ENCODE results near the gene RELL1. TPM values are rescaled to one million over a fixed set of nuclear protein-coding genes. Genes with fewer than 3 reads are reported as not detected.

The RELL1 gene
- total RNA-seq, 5 donors from 2014 or later (not counting 1 experiment from before 2014, with no cell fraction given), result 21.6 to 30.1 (median 25.9) TPM

DNA sequence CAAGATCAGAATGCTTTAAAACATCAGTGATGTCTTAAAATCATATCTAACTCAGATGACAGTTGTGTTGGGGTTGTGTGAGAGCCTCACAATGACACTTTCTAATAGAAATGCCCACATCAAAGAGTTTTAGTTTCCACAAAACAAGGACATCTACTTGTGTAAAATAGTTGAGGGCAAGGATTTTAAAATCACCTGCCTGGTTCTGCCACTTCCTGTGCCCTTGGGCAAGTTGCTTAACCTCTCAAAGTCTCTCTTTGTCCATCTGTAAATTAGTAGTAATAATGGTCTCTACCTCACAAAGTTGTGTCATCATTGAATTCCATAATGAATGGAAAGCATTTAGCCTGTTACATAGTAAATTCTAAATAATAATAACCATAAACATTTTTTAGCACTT, 41.9 kb upstream of the RELL1 start:
- Mint-ChIP-seq H3K36me3 (no peaks in the 10 kb centered on the region), H3K27ac (no peak overlapping the region), H3K4me3 (no peak overlapping the region), H3K27me3 (no peaks in the 10 kb centered on the region), H3K4me1 (peaks cover 3 to 5% (median 4%) of the 10 kb centered on the region in 3 donors), H3K9me3 (peaks cover 0 to 4% (median 0%) of the 10 kb centered on the region in 3 donors)
- POLR2A ChIA-PET, result interaction anchor here in 1 of 2 donors (0.6 kb wide), 1 partner anchor 1413 kb away, joined by 3 read pairs; no protein-coding TSS in a partner anchor
- CTCF ChIA-PET, result no interaction called here
- DNase-seq, result no peak
- H3K27ac ChIP-seq (ENCODE audit: low read length), result no peak overlapping the region
- no peaks in the 10 kb centered on the region for H3K27me3 ChIP-seq (replicated peaks in 1 of 2; ENCODE audit: control insufficient read depth in 2 of 2, extremely low read depth in 1 of 2, insufficient read depth in 2 of 2, low read length in 1 of 2)
- H3K4me3 ChIP-seq (ENCODE audit: control insufficient read depth in 1 of 2, extremely low read depth in 1 of 2, low read length in 1 of 2), result no peak overlapping the region
- peaks cover 0 to under 1% of the 10 kb centered on the region in 2 experiments for H3K4me1 ChIP-seq (ENCODE audit: control insufficient read depth in 1 of 2, extremely low read depth in 1 of 2, insufficient read depth in 2 of 2, low read length in 2 of 2)
- H3K9me3 ChIP-seq, result no peaks in the 10 kb centered on the region
- H3K36me3 ChIP-seq (ENCODE audit: control insufficient read depth in 2 of 2, extremely low read depth in 1 of 2, insufficient read depth in 1 of 2, low read length in 1 of 2), result no peaks in the 10 kb centered on the region
- ATAC-seq (replicated peaks in 1 of 4), result no peak

DNA sequence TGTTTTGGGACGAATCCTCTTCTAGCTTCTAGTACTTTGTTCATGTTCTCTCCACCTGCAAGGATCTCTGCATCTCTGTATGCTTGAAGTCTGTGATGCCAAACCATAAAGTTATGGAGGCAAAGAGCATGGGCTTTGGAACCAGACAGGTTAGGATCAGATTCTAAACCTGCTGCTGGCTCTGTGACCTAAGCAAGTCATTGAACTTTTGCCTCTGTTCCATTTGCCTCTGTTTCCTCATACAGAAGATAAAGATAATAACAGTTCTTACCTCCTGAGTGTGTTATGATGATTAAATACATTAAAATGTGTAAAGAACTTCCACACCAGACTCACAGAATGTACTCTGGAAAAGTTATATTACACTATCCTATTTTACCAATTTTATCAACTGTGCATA, 41.5 kb upstream of the RELL1 start:
- H3K27me3 ChIP-seq (replicated peaks in 1 of 2; ENCODE audit: control insufficient read depth in 2 of 2, extremely low read depth in 1 of 2, insufficient read depth in 2 of 2, low read length in 1 of 2), result no peaks in the 10 kb centered on the region
- no peaks in the 10 kb centered on the region for H3K27me3 Mint-ChIP-seq
- no peak for ATAC-seq (replicated peaks in 1 of 4)
- no peak overlapping the region for H3K4me3 ChIP-seq (ENCODE audit: control insufficient read depth in 1 of 2, extremely low read depth in 1 of 2, low read length in 1 of 2)
- ChIA-PET POLR2A (no interaction called here), CTCF (no interaction called here)
- no peak for DNase-seq
- whole genome bisulfite sequencing (ENCODE audit: insufficient coverage), result 83% methylated on average over 1 of the region's 1 CpG
- no peaks in the 10 kb centered on the region for H3K9me3 ChIP-seq
- H3K4me1 ChIP-seq (ENCODE audit: control insufficient read depth in 1 of 2, extremely low read depth in 1 of 2, insufficient read depth in 2 of 2, low read length in 2 of 2), result peaks cover 0 to 5% of the 10 kb centered on the region in 2 experiments
- no peaks in the 10 kb centered on the region for H3K36me3 ChIP-seq (ENCODE audit: control insufficient read depth in 2 of 2, extremely low read depth in 1 of 2, insufficient read depth in 1 of 2, low read length in 1 of 2)
- H3K4me1 Mint-ChIP-seq, result peaks cover 7 to 9% (median 9%) of the 10 kb centered on the region in 3 donors
- H3K27ac Mint-ChIP-seq, result no peak overlapping the region
- peaks cover 0 to 5% (median 0%) of the 10 kb centered on the region in 3 donors for H3K9me3 Mint-ChIP-seq
- H3K27ac ChIP-seq (ENCODE audit: low read length), result no peak overlapping the region
- H3K36me3 Mint-ChIP-seq, result no peaks in the 10 kb centered on the region
- no peak overlapping the region for H3K4me3 Mint-ChIP-seq

DNA sequence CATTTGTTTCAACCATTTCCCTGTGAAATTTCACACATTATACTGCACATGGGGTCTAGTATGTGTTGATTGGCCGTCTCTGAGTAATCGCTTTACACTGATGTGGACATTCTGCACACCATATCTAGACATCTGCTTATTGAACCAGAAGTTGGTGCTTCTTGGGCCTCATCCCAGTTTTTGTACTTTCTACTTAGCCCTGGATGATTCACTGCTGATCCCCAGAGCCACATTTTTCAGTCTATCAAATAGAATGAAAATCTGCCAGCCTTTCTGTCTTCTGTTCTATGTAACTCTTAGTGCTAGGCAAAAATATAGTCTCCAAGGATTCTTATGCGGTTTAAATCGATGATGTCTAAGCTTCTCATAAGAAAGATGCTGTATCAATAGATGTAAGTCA, 40.5 kb upstream of the RELL1 start:
- Mint-ChIP-seq H3K27me3 (no peaks in the 10 kb centered on the region), H3K4me1 (peaks cover 17 to 19% (median 18%) of the 10 kb centered on the region in 3 donors), H3K27ac (no peak overlapping the region), H3K4me3 (no peak overlapping the region), H3K36me3 (no peaks in the 10 kb centered on the region), H3K9me3 (peaks cover 0 to 5% (median 0%) of the 10 kb centered on the region in 3 donors)
- ATAC-seq (replicated peaks in 1 of 4) (no peak), DNase-seq (no peak)
- 100% methylated on average over 2 of the region's 4 CpGs for WGBS (ENCODE audit: insufficient coverage)
- H3K27ac ChIP-seq (ENCODE audit: low read length), result no peak overlapping the region
- peaks cover 0 to 14% of the 10 kb centered on the region in 2 experiments for H3K4me1 ChIP-seq (ENCODE audit: control insufficient read depth in 1 of 2, extremely low read depth in 1 of 2, insufficient read depth in 2 of 2, low read length in 2 of 2)
- CTCF ChIA-PET, result no interaction called here
- POLR2A ChIA-PET, result no interaction called here
- no peaks in the 10 kb centered on the region for H3K27me3 ChIP-seq (replicated peaks in 1 of 2; ENCODE audit: control insufficient read depth in 2 of 2, extremely low read depth in 1 of 2, insufficient read depth in 2 of 2, low read length in 1 of 2)
- H3K36me3 ChIP-seq (ENCODE audit: control insufficient read depth in 2 of 2, extremely low read depth in 1 of 2, insufficient read depth in 1 of 2, low read length in 1 of 2), result no peaks in the 10 kb centered on the region
- H3K9me3 ChIP-seq, result no peaks in the 10 kb centered on the region
- H3K4me3 ChIP-seq (ENCODE audit: control insufficient read depth in 1 of 2, extremely low read depth in 1 of 2, low read length in 1 of 2), result no peak overlapping the region

DNA sequence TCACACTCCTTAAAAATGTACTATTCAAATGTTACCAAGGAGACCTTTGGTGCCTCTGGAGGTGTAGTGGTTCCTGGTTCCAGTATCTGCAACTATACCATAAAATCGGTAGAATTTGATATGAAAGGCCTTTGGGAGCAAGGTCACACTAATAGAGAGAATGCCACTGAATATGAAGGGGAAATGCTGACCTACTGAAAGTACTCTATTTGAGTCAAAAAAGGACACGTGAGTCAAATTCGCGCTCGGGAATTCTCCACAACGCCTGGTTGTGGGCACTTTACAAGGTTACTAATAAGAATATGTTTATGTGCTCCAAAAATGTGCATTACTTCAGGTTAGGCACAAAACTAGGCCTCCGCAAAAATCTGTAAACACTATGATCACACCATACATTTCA, 39.5 kb upstream of the RELL1 start:
- WGBS (ENCODE audit: insufficient coverage), result 60% methylated on average over 1 of the region's 7 CpGs
- Histone ChIP-seq H3K4me3 (ENCODE audit: control insufficient read depth in 1 of 2, extremely low read depth in 1 of 2, low read length in 1 of 2) (no peak overlapping the region), H3K27ac (ENCODE audit: low read length) (no peak overlapping the region), H3K4me1 (ENCODE audit: control insufficient read depth in 1 of 2, extremely low read depth in 1 of 2, insufficient read depth in 2 of 2, low read length in 2 of 2) (peaks cover 0 to 14% of the 10 kb centered on the region in 2 experiments), H3K9me3 (no peaks in the 10 kb centered on the region), H3K36me3 (ENCODE audit: control insufficient read depth in 2 of 2, extremely low read depth in 1 of 2, insufficient read depth in 1 of 2, low read length in 1 of 2) (no peaks in the 10 kb centered on the region), H3K27me3 (replicated peaks in 1 of 2; ENCODE audit: control insufficient read depth in 2 of 2, extremely low read depth in 1 of 2, insufficient read depth in 2 of 2, low read length in 1 of 2) (no peaks in the 10 kb centered on the region)
- DNase-seq (no peak), ATAC-seq (replicated peaks in 1 of 4) (no peak)
- peaks cover 17 to 20% (median 18%) of the 10 kb centered on the region in 3 donors for H3K4me1 Mint-ChIP-seq
- peaks cover 0 to 5% (median 0%) of the 10 kb centered on the region in 3 donors for H3K9me3 Mint-ChIP-seq
- H3K4me3 Mint-ChIP-seq, result no peak overlapping the region
- no peaks in the 10 kb centered on the region for H3K27me3 Mint-ChIP-seq
- no peaks in the 10 kb centered on the region for H3K36me3 Mint-ChIP-seq
- POLR2A ChIA-PET, result no interaction called here
- H3K27ac Mint-ChIP-seq, result no peak overlapping the region
- CTCF ChIA-PET, result no interaction called here

DNA sequence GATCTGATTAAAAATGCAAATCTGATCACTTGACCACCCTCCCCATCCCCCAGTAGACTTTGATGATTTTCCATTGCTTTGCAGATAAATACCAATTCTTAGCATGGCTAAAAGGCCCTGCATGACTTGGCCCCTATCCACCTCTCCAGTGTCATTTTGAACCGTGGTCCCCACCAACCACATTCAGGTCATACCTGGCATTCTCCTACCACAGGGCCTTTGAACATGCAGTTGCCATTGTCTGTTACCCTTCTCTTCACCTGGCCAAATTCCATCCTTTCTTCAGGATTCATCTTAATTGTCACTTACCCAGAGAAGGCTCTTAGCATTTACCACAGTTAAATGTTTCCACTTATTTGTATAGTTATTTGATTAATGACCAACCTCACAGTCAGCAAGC, 36.9 kb upstream of the RELL1 start:
- no peak overlapping the region for H3K4me3 ChIP-seq (ENCODE audit: control insufficient read depth in 1 of 2, extremely low read depth in 1 of 2, low read length in 1 of 2)
- peaks cover 0 to 5% (median 0%) of the 10 kb centered on the region in 3 donors for H3K9me3 Mint-ChIP-seq
- no peaks in the 10 kb centered on the region for H3K36me3 Mint-ChIP-seq
- H3K27ac Mint-ChIP-seq, result no peak overlapping the region
- H3K27me3 ChIP-seq (replicated peaks in 1 of 2; ENCODE audit: control insufficient read depth in 2 of 2, extremely low read depth in 1 of 2, insufficient read depth in 2 of 2, low read length in 1 of 2), result no peaks in the 10 kb centered on the region
- CTCF ChIA-PET, result no interaction called here
- no peaks in the 10 kb centered on the region for H3K9me3 ChIP-seq
- H3K36me3 ChIP-seq (ENCODE audit: control insufficient read depth in 2 of 2, extremely low read depth in 1 of 2, insufficient read depth in 1 of 2, low read length in 1 of 2), result no peaks in the 10 kb centered on the region
- no peak overlapping the region for H3K4me3 Mint-ChIP-seq
- no peak overlapping the region for H3K27ac ChIP-seq (ENCODE audit: low read length)
- POLR2A ChIA-PET, result no interaction called here
- peaks cover 17 to 20% (median 18%) of the 10 kb centered on the region in 3 donors for H3K4me1 Mint-ChIP-seq
- DNase-seq, result no peak
- ATAC-seq (replicated peaks in 1 of 4), result no peak
- WGBS (ENCODE audit: insufficient coverage), result 89% methylated on average over 1 of the region's 1 CpG
- H3K4me1 ChIP-seq (ENCODE audit: control insufficient read depth in 1 of 2, extremely low read depth in 1 of 2, insufficient read depth in 2 of 2, low read length in 2 of 2), result peaks cover 0 to 14% of the 10 kb centered on the region in 2 experiments
- peaks cover 0 to 2% of the 10 kb centered on the region in 2 donors for H3K27me3 Mint-ChIP-seq

DNA sequence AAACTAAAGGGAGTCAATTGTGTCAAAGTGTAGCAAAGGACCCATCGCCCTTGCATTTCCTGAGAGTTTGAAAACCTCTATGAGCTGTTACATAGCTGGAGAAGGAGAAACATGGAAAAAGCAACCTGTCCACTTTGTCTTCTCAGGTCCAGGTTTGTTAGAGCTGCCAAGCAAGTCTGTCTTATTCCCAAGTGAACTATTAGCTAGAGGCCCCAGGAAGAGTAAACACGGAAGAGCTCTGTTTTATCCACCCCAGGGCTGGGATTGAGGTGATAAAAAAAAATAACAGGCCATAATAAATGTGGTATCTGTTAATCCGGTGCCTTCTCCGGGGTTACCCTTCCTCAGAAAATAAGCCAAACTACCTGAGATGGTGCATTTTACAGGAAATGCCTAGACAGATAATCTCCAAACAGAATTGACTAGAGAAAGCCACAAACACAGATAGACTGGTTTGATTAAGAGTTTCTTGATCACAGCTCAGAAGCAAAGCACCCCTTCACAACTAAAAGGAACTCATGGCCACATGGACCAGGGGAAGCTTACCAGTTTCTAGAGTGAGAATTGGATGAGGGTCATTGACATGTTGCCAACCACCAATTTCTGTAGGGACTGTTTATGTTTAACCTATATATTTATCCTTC, 35.9 kb upstream of the RELL1 start:
- Mint-ChIP-seq H3K27me3 (peaks cover 0 to 2% of the 10 kb centered on the region in 2 donors), H3K36me3 (no peaks in the 10 kb centered on the region), H3K27ac (peak overlapping the region; percentile 53 to 73), H3K4me3 (no peak overlapping the region), H3K4me1 (peaks cover 15 to 20% (median 15%) of the 10 kb centered on the region in 3 donors), H3K9me3 (peaks cover 0 to 5% (median 0%) of the 10 kb centered on the region in 3 donors)
- ChIA-PET POLR2A (no interaction called here), CTCF (no interaction called here)
- DNase-seq (peak in 1 of 35 experiments; percentile 4), ATAC-seq (replicated peaks in 1 of 4) (peak; percentile 40 to 60 (median 58))
- Histone ChIP-seq H3K4me1 (ENCODE audit: control insufficient read depth in 1 of 2, extremely low read depth in 1 of 2, insufficient read depth in 2 of 2, low read length in 2 of 2) (peaks cover 0 to 14% of the 10 kb centered on the region in 2 experiments), H3K4me3 (ENCODE audit: control insufficient read depth in 1 of 2, extremely low read depth in 1 of 2, low read length in 1 of 2) (no peak overlapping the region), H3K27me3 (replicated peaks in 1 of 2; ENCODE audit: control insufficient read depth in 2 of 2, extremely low read depth in 1 of 2, insufficient read depth in 2 of 2, low read length in 1 of 2) (no peaks in the 10 kb centered on the region), H3K27ac (ENCODE audit: low read length) (no peak overlapping the region), H3K36me3 (ENCODE audit: control insufficient read depth in 2 of 2, extremely low read depth in 1 of 2, insufficient read depth in 1 of 2, low read length in 1 of 2) (no peaks in the 10 kb centered on the region), H3K9me3 (no peaks in the 10 kb centered on the region)
- WGBS (ENCODE audit: insufficient coverage), result 100% methylated on average over 1 of the region's 4 CpGs

Measured in T-cell (primary cell).